GM12891 (cell line): ENCODE measurements around the gene CHRNB1.

ENCODE experiments used
- DNase-seq: peaks from one replicate; pipeline ENCODE4 v3.0.0; 2011; ENCODE audit warnings: low spot score; ENCODE audit not compliant: insufficient read length
- FAIRE-seq: peaks from 2 replicates; lab custom pipeline; 2011; peaks lifted over from hg19 to GRCh38; lab: Jason Lieb, UNC
- PAX5 ChIP-seq: IDR thresholded peaks from 2 replicates; pipeline ENCODE4 v1.6.1; 2011; ENCODE audit warnings: low read length, moderate library complexity, mild to moderate bottlenecking; ENCODE audit not compliant: insufficient read depth, severe bottlenecking
- POLR2A ChIP-seq: IDR thresholded peaks from 2 replicates; pipeline ENCODE4 v1.6.1; 2011; ENCODE audit warnings: low read depth, low read length, control low read depth
- POLR2AphosphoS5 ChIP-seq: IDR thresholded peaks from 2 replicates; pipeline ENCODE4 v1.6.1; 2011; ENCODE audit warnings: low read depth, low read length, control low read depth
- POU2F2 ChIP-seq: IDR thresholded peaks from 2 replicates; pipeline ENCODE4 v1.6.1; 2011; ENCODE audit warnings: low read depth, mild to moderate bottlenecking, control low read depth, low read length, moderate library complexity
- SPI1 ChIP-seq: IDR thresholded peaks from 2 replicates; pipeline ENCODE4 v1.6.1; 2011; ENCODE audit warnings: low read depth, low read length, control low read depth
- TAF1 ChIP-seq: IDR thresholded peaks from 2 replicates; pipeline ENCODE4 v1.6.1; 2011; ENCODE audit warnings: low read depth, low read length, control low read depth

The CHRNB1 gene

GRCh38 chr17:7437369-7437863 is 7.4 kb upstream of the CHRNB1 start:
- TF ChIP-seq POLR2AphosphoS5 (no peak), POLR2A (no peak), TAF1 (no peak), POU2F2 (no peak), SPI1 (no peak), PAX5 (no peak)
- no peak for DNase-seq
- peak; percentile 38 for FAIRE-seq

DNA sequence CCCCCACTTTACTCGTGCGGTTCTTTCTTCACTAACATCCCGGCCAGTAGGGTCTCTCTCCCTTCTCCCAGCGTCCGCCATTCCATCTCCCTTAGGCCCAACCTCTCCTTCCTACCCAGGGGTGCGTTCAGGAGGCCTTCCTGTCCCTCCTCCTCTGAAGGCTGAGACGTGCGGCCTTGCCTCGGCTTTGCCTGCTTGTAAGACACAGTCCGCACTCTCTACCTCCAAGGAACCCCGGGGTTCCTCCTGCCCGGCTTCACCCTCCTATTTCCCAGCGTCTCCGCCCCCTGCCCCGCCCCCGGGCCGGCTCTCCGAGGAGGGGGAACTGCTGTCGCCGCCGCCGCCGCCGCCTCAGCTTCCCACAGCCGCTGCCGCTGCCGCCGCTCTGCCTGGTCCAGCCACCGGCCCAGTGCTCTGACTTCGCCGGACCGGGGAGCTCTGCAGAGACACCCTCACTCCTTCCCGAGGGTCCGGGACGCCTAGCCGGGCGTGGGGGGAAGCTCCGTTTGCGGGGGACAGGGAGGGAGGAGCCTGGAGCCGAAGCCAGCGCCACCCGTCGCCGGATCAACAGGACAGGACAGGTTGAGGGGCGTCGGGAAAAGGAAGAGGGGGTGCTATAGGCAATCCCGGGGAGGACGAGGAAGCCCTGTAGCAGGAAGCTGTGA is 6.8 kb upstream of the CHRNB1 start:
- DNase-seq (no peak), FAIRE-seq (peak; percentile 54)
- no peak for TF ChIP-seq POLR2AphosphoS5
- TF ChIP-seq TAF1, result no peak
- TF ChIP-seq POLR2A, result no peak
- TF ChIP-seq POU2F2, result no peak
- no peak for TF ChIP-seq SPI1
- no peak for TF ChIP-seq PAX5

GRCh38 chr17:7438656-7439460 is 6.0 kb upstream of the CHRNB1 start:
- peak; percentile 54 for FAIRE-seq
- no peak for DNase-seq
- TF ChIP-seq POLR2AphosphoS5, result no peak
- TF ChIP-seq POLR2A, result no peak
- TF ChIP-seq PAX5, result no peak
- TF ChIP-seq TAF1, result no peak
- no peak for TF ChIP-seq POU2F2
- TF ChIP-seq SPI1, result no peak

DNA sequence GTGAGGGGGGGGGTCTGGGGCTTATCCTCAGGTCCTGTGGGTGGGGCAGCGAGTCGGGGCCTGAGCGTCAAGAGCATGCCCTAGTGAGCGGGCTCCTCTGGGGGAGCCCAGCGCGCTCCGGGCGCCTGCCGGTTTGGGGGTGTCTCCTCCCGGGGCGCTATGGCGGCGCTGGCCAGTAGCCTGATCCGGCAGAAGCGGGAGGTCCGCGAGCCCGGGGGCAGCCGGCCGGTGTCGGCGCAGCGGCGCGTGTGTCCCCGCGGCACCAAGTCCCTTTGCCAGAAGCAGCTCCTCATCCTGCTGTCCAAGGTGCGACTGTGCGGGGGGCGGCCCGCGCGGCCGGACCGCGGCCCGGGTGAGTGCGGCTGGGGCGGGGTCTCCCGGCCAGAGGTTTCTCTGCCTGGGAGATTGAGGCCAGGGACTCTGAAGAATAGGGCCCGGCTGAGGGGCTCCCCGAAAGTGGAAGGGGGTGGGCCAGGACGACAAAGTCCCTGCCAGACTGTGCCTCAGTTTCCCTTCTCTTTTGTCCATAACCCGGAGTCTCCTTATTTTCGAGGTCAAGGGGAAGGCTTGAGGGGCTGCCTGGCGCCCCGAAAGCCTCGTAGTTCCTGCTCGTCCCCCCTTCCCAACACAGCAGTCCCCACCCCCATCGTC is 5.3 kb upstream of the CHRNB1 start, which contains the start of gene FGF11:
TSS of gene FGF11 (plus strand) at position 51 of the 651 bp plus-strand sequence. CDS start at position 160, 109 bp downstream.
- TF ChIP-seq POU2F2 (no peak), POLR2A (no peak), PAX5 (no peak), TAF1 (no peak; the same call in 1 of the 2 replicates), SPI1 (no peak), POLR2AphosphoS5 (no peak)
- FAIRE-seq (peak; percentile 41), DNase-seq (no peak)

DNA sequence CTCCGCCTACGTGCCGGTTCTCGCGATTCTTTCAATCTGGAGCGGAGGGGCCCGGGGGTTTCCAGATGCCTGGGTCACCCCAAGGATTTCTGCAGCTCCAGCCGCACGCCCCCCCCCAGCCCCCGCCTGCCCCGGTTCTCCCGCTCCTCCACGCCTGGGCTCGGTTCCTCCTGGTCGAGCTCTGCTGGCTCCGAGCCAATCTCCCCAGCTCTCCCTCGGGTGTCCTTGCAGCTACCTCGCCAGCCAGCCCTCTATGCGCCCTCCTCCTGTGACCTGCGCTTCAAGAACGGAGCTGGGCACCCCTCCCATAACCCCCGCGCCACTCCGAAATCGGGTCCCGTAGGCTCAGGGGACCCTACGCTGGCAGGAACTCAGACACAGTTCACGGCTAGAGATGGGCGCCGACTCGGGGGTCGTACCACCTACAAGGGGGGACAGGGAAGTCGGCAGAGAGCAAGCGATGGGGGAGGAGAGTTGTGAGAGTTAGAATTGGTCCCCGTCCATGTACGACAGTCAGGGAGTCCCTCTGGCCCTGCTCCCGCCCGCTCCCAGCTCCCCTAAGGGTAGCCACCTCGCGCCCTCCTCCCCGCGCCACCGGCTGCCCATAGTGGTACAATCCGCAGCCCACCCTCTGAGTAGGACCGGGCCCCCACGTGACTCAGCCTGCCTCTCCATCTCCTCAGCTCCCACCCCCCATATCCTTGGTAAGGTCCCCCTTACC is 4.6 kb upstream of the CHRNB1 start:
- FAIRE-seq, result peak; percentile 90
- TF ChIP-seq SPI1 (no peak), POLR2A (no peak)
- DNase-seq, result no peak

DNA sequence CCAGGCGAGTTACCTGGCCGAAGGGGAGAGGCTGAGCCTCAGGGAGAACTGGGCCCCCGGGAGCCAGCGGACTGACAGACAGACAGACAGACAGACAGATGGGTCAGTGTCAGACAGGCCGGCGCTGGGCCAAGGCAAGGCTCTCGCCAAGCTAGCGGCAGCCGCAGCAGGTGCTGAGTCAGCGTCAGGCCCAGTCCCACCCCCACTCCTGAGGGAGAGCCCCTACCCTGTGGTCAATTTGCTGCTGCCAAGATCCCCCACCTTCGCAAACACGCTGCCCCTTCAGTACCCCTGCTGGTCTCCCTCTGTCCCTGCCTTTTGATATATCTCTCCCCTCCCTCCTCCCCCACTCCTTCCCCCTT is 4.0 kb upstream of the CHRNB1 start:
- TF ChIP-seq PAX5 (no peak), POLR2AphosphoS5 (no peak), SPI1 (no peak), TAF1 (peak; percentile 38), POLR2A (no peak), POU2F2 (peak; percentile 36; the same call in 1 of the 2 replicates)
- DNase-seq (no peak), FAIRE-seq (no peak)

DNA sequence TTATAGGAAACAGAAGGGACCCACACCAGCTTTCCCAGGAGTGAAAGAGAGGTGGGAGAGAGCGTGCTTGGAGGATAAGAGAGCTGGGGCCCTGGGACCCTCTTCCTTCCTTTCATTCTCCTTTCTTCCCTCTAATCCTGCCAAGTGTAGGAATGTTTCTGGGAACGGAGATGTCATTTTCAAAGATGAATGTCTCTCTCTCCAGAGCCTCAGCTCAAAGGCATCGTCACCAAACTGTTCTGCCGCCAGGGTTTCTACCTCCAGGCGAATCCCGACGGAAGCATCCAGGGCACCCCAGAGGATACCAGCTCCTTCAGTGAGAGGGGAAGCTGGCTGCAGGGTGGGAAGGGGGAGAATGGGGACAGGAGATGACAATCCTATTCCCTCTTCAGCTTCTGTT is 3.6 kb upstream of the CHRNB1 start:
- no peak for DNase-seq
- no peak for FAIRE-seq
- TF ChIP-seq POU2F2 (no peak), TAF1 (no peak), SPI1 (no peak), POLR2A (no peak), PAX5 (no peak), POLR2AphosphoS5 (no peak)

DNA sequence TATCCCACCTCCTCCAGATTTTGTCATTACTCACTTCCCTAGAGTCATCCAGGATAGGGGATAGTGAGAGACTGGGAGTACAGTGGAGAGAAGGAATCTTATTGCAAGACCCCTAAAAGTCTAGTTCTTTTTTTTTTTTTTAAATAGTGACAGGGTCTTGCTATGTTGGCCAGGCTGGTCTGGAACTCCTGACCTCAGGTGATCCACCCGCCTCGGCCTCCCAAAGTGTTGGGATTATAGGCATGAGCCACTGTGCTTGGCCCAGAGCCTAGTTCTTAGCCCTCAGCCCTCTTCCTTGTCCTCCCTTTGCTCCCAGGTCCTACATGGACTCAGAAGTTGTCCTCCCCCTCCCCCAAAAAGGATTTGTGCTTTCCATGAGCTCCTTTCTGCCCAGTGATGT is 2.7 kb upstream of the CHRNB1 start:
- DNase-seq, result no peak
- no peak for FAIRE-seq
- TF ChIP-seq POLR2A (no peak), POLR2AphosphoS5 (no peak), PAX5 (no peak), TAF1 (no peak), SPI1 (no peak), POU2F2 (no peak)
